HG03469 (cell line): ENCODE results near the gene ST6GAL1.
"Not testable (repeated sequence)": the region's sequence is repeated elsewhere in the genome, so short reads cannot be mapped to it uniquely, and the experiment has no call there.

Experiments
- ATAC-seq: cut with Tn5 transposase; IDR thresholded peaks from one replicate; pipeline ENCODE4 v1.9.1; 2021; ENCODE audit warnings: mild to moderate bottlenecking, moderate library complexity, moderate number of reproducible peaks; ENCODE audit not compliant: unreplicated experiment

ST6GAL1 gene, protein sequence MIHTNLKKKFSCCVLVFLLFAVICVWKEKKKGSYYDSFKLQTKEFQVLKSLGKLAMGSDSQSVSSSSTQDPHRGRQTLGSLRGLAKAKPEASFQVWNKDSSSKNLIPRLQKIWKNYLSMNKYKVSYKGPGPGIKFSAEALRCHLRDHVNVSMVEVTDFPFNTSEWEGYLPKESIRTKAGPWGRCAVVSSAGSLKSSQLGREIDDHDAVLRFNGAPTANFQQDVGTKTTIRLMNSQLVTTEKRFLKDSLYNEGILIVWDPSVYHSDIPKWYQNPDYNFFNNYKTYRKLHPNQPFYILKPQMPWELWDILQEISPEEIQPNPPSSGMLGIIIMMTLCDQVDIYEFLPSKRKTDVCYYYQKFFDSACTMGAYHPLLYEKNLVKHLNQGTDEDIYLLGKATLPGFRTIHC

GRCh38 chr3:186930143-186930640 is at the start of gene ST6GAL1:
Gene ST6GAL1 (plus strand): TSS chr3:186930526. CDS start chr3:187042704, 112,178 bp downstream.
- ATAC-seq = no peak

GRCh38 chr3:186882150-186882524 is 48.2 kb upstream of the ST6GAL1 start:
- no peak for ATAC-seq

- ATAC-seq = no peak
These were observed 47.2 kb upstream of the ST6GAL1 start for GRCh38 chr3:186882881-186883685.

DNA sequence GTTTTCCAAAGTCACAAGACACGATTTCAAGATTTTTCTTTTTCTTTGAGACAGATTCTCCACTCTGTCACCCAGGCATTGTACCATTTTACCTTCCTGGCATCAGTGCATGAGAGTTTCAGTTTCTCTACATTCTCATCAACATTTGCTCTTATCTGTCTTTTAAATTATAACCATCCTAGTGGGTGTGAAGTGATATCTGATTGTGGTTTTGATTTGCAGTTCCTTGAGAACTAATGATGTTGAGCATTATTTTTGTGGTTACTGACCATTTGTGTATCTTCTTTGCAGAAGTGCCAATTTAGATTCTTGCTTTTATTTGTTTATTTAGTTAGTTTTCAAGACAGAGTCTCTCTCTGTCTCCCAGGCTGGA is 46.7 kb upstream of the ST6GAL1 start:
- ATAC-seq = no peak

DNA sequence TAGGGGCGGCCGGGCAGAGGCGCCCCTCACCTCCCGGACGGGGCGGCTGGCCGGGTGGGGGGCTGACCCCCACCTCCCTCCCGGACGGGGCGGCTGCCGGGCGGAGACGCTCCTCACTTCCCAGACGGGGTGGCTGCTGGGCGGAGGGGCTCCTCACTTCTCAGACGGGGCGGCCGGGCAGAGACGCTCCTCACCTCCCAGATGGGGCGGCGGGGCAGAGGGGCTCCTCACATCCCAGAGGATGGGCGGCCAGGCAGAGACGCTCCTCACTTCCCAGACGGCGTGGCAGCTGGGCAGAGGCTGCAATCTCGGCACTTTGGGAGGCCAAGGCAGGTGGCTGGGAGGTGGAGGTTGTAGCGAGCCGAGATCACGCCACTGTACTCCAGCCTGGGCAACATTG is 45.5 kb upstream of the ST6GAL1 start:
- ATAC-seq = not testable (repeated sequence)

- no peak for ATAC-seq
These were observed 43.9 kb upstream of the ST6GAL1 start for GRCh38 chr3:186886202-186886981.

DNA sequence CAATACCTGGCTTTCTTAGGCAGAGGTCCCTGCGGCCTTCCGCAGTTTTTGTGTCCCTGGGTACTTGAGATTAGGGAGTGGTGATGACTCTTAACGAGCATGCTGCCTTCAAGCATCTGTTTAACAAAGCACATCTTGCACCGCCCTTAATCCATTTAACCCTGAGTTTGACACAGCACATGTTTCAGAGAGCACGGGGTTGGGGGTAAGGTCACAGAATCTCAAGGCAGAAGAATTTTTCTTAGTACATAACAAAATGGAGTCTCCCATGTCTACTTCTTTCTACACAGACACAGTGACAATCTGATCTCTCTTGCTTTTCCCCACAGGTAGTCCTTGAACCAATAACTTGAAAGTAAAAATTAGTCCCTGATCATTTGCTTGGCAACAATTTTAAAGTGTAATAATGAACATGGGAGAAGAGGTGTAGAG is 42.8 kb upstream of the ST6GAL1 start:
- ATAC-seq = not testable (repeated sequence)

DNA sequence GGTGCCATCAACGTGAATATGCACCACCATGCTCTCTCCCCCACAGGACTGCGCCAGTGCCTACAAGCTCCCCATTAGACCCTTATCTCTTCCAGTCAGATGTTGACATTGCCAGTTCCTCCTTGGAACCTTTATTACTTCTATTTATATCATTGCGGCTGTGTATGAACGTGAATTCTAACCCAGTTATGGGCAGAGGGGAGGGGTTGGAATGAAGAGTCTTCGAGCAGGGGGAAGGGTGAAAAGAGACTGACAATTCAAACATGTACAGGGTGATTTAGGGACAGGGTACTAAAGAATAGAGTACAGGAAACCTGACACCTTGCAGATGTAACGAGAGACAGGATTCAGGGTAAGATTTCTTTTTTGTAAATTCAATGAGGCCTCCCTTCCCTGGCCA is 41.8 kb upstream of the ST6GAL1 start:
- ATAC-seq = no peak

- not testable (repeated sequence) for ATAC-seq
These were observed 40.6 kb upstream of the ST6GAL1 start for GRCh38 chr3:186889698-186890097.

- ATAC-seq = no peak
These were observed 39.4 kb upstream of the ST6GAL1 start for GRCh38 chr3:186890911-186891310.

GRCh38 chr3:186893071-186893470 is 37.3 kb upstream of the ST6GAL1 start:
- ATAC-seq = not testable (repeated sequence)

DNA sequence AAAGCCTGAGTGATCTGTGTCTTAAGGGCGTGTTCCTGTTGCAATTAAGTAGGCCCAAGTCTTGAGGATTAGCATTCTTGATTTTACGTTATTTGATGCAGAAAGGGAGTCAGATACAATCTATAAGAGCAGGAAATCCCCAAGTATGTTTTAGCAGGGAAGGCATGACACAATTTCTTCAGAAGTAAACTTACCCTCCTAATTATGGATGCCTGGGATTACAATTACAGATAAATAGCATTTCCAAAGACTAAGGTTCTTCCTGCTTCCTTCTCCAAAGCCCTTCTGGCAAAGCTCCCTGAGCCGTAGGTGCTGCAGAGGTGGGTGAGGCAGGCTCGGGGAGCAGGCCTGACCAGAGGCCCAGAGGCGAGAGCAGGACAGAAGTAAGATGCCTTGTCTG is 34.9 kb upstream of the ST6GAL1 start:
- ATAC-seq = no peak

DNA sequence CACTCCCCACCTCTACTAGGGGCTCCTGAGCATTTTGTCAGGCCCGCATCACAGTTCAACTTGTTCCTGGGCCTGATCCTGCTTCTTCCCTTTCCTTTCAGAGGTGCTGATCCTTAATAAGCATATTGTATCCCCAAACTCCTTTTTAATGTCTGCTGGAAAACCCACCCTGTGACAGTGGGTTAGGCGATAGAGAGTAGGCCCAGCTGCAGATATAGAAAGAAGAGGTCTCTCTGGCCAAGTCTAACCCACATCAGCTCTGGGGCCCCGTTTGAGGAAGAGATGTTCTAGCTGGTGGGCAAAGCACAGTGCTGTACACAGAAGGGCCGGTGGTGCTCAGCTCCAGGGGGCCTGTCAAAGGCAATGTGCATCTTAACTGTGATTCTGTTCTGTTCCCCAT is 34.3 kb upstream of the ST6GAL1 start:
- ATAC-seq = no peak

- no peak for ATAC-seq
These were observed 33.5 kb upstream of the ST6GAL1 start for GRCh38 chr3:186896875-186897274.

DNA sequence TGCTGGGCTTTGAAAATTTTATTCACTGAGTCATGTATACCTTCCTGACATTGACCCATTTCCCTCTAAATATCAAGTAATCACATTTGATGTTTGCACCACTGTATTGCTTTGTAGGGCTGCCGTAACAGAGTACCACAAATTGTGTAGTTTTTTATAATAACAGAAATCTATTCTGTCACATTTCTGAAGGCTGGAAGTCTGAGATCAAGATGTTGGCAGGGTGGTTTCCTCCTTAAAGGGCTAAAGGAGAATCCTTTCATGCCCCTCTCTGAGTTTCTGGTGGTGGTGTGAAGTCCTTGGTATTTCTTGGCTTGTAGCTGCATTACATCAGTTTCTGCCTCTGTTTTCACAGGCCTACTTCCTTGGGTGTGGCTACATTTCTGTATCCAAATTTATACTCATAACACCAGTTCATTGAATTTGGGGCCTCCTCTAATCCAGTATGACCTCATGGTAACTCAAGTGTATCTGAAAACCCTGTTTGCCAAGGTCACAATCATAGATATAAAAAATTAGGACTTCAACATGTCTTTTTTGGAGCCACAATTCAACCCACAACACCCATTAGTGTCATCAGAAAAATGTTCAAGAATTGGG is 29.1 kb upstream of the ST6GAL1 start:
- ATAC-seq = no peak

GRCh38 chr3:186902154-186902553 is 28.2 kb upstream of the ST6GAL1 start:
- ATAC-seq = no peak

- ATAC-seq = no peak
These were observed 27.6 kb upstream of the ST6GAL1 start for GRCh38 chr3:186902713-186903112.

DNA sequence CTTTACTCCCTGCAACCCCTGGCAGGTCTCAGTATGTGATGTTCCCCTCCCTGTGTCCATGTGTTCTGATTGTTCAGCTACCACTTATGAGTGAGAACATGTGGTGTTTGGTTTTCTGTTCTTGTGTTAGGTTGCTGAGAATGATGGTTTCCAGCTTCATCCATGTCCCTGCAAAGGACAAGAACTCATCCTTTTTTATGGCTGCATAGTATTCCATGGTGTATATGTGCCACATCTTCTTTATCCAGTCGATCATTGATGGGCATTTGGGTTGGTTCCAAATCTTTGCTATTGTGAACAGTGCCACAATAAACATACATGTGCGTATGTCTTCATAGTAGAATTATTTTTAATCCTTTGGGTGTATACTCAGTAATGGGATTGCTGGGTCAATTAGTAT is 26.6 kb upstream of the ST6GAL1 start:
- not testable (repeated sequence) for ATAC-seq

GRCh38 chr3:186907075-186907474 is 23.3 kb upstream of the ST6GAL1 start:
- ATAC-seq = not testable (repeated sequence)

DNA sequence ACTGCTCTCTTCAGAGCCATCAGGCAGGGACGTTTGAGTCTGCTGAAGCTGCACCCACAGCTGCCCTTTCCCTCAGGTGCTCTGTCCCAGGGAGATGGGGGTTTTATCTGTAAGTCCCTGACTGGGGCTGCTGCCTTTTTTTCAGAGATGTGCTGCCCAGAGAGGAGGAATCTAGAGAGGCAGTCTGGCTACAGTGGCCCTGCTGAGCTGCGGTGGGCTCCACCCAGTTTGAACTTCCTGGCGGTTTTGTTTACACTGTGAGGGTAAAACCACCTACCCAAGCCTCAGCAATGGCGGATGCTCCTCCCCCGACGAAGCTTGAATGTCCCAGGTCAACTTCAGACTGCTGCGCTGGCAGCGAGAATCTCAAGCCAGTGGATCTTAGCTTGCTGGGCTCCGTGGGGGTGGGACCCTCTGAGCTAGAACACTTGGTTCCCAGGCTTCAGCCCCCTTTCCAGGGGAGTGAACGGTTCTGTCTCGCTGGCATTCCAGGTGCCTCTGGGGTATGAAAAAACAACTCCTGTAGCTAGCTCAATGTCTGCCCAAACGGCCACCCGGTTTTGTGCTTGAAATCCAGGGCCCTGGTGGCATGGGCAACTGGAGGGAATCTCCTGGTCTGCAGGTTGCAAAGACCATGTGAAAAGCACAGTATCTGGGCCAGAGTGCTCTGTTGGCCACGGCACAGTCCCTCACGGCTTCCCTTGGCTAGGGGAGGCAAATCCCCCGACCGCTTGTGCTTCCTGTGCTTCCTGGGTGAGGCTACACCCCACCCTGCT is 21.1 kb upstream of the ST6GAL1 start:
- no peak for ATAC-seq
